ENCODE data around the gene DSP.

DNA sequence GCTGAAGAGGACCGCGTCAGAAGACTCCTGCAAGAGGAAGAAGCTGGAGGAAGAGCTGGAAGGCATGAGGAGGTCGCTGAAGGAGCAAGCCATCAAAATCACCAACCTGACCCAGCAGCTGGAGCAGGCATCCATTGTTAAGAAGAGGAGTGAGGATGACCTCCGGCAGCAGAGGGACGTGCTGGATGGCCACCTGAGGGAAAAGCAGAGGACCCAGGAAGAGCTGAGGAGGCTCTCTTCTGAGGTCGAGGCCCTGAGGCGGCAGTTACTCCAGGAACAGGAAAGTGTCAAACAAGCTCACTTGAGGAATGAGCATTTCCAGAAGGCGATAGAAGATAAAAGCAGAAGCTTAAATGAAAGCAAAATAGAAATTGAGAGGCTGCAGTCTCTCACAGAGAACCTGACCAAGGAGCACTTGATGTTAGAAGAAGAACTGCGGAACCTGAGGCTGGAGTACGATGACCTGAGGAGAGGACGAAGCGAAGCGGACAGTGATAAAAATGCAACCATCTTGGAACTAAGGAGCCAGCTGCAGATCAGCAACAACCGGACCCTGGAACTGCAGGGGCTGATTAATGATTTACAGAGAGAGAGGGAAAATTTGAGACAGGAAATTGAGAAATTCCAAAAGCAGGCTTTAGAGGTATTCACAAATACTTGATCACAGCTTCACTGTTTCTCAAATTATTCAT, 39.6 kb downstream of the DSP start:
- TF ChIP-seq, protein P1, sequence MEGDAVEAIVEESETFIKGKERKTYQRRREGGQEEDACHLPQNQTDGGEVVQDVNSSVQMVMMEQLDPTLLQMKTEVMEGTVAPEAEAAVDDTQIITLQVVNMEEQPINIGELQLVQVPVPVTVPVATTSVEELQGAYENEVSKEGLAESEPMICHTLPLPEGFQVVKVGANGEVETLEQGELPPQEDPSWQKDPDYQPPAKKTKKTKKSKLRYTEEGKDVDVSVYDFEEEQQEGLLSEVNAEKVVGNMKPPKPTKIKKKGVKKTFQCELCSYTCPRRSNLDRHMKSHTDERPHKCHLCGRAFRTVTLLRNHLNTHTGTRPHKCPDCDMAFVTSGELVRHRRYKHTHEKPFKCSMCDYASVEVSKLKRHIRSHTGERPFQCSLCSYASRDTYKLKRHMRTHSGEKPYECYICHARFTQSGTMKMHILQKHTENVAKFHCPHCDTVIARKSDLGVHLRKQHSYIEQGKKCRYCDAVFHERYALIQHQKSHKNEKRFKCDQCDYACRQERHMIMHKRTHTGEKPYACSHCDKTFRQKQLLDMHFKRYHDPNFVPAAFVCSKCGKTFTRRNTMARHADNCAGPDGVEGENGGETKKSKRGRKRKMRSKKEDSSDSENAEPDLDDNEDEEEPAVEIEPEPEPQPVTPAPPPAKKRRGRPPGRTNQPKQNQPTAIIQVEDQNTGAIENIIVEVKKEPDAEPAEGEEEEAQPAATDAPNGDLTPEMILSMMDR (conservative IDR thresholded peaks at IDR 0.05; ENCODE audit: low read length), result no peak
- no peak for TF ChIP-seq EZH2phosphoT487 (IDR thresholded peaks at IDR 0.05; ENCODE audit: borderline replicate concordance, low read depth, low read length)

Measured in OCI-LY7 (cell line).